Panc1 (cell line): ENCODE measurements around the gene WDR7. TPM values are rescaled to one million over a fixed set of nuclear protein-coding genes. Genes with fewer than 3 reads are reported as not detected.

Experiments used
- ATAC-seq: fragments of 200-7000 bp; cut with Tn5 transposase; 2 replicates; pipeline ENCODE4 v1.9.1; 2020; ENCODE audit warnings: mild to moderate bottlenecking, moderate library complexity
- BruUV-seq: library from RNA; stranded (reverse); fragments of 400-500 nt; replicated peaks from 2 replicates; lab custom pipeline; 2021; lab: Mats Ljungman, UMichigan
- CTCF ChIA-PET: fragments of 300-600 bp; sonication (Branson Sonifier 250); formaldehyde crosslinking; loops from one replicate; lab custom pipeline; 2022; ENCODE audit warnings: antibody characterized with exemption; lab: Charles Lee
- POLR2A ChIA-PET: fragments of 300-600 bp; sonication (Branson Sonifier 250); formaldehyde crosslinking; loops from one replicate; lab custom pipeline; 2022; ENCODE audit warnings: antibody characterized with exemption; lab: Charles Lee
- DNase-seq: peaks from one replicate; pipeline ENCODE4 v3.0.0-alpha.2; 2010; ENCODE audit warnings: low read depth, low spot score
- H3K27ac ChIP-seq: 2 replicates; pipeline ENCODE4 v1.5.1; 2011; ENCODE audit warnings: mild to moderate bottlenecking, low read length, inconsistent platforms
- H3K27me3 ChIP-seq: fragments of 200-500 bp; sonication (Bioruptor generic); 2 replicates; pipeline ENCODE4 v1.6.0; 2014; ENCODE audit warnings: low read length, inconsistent platforms; ENCODE audit not compliant: control insufficient read depth, insufficient read depth
- H3K36me3 ChIP-seq: fragments of 200-500 bp; sonication (Bioruptor generic); 2 replicates; pipeline ENCODE4 v1.5.1; 2014; ENCODE audit warnings: inconsistent platforms, mild to moderate bottlenecking, low read length, moderate library complexity; ENCODE audit not compliant: control insufficient read depth, insufficient read depth
- H3K4me1 ChIP-seq: 2 replicates; pipeline ENCODE4 v1.5.1; 2011; ENCODE audit warnings: inconsistent platforms, mild to moderate bottlenecking, low read length, moderate library complexity; ENCODE audit not compliant: control insufficient read depth, insufficient read depth
- H3K4me3 ChIP-seq, 2 experiments: 2 replicates each; pipeline ENCODE4 v1.5.1; 2011 to 2012; ENCODE audit warnings: low read depth in 2 of 2, low read length in 2 of 2, mild to moderate bottlenecking in 2 of 2, inconsistent platforms in 1 of 2, moderate library complexity in 1 of 2
- H3K9me3 ChIP-seq: fragments of 200-500 bp; sonication (Bioruptor generic); 2 replicates; pipeline ENCODE4 v1.5.1; 2014; ENCODE audit warnings: low read depth, mild to moderate bottlenecking, inconsistent platforms, low read length, moderate library complexity; ENCODE audit not compliant: control insufficient read depth, insufficient read depth
- CTCF ChIP-seq: fragments of 450-650 bp; IDR thresholded peaks from 2 replicates; pipeline ENCODE4 v1.5.1; 2017; ENCODE audit warnings: mild to moderate bottlenecking
- POLR2AphosphoS5 ChIP-seq: IDR thresholded peaks from 2 replicates; pipeline ENCODE4 v1.6.1; 2012; ENCODE audit warnings: mild to moderate bottlenecking, low read depth, low read length, moderate library complexity
- REST ChIP-seq, 2 experiments: IDR thresholded peaks; 2 replicates each; pipeline ENCODE4 v1.6.1; 2011 to 2012; ENCODE audit warnings: low read depth in 2 of 2, control low read depth in 1 of 2, low read length in 1 of 2, mild to moderate bottlenecking in 1 of 2, moderate library complexity in 1 of 2; ENCODE audit not compliant: insufficient read depth in 1 of 2
- SIN3A ChIP-seq: IDR thresholded peaks from 2 replicates; pipeline ENCODE4 v1.6.1; 2012; ENCODE audit warnings: low read depth, mild to moderate bottlenecking, low read length, moderate library complexity, borderline replicate concordance; ENCODE audit not compliant: insufficient read depth
- TCF7L2 ChIP-seq: IDR thresholded peaks from 2 replicates; pipeline ENCODE4 v1.6.1; 2011; ENCODE audit warnings: mild to moderate bottlenecking, low read depth, low read length, inconsistent platforms
- in situ Hi-C: cut with HindIII; loops from 2 replicates; pipeline ENCODE4 v1.10.0; 2016; ENCODE audit warnings: low sequenced_read_pairs, low pct_unique_long_range_greater_than_20kb
- intact Hi-C: fragments of 100-400 bp; cut with micrococcal nuclease; formaldehyde crosslinking; loops from one replicate; pipeline ENCODE4 v1.10.0; 2022; ENCODE audit not compliant: unreplicated experiment
- total RNA-seq: library from RNA; stranded (reverse); gene quantifications from one replicate; pipeline ENCODE4 v1.2.1, GENCODE V29; 2021; ENCODE audit not compliant: unreplicated experiment

Gene WDR7
- total RNA-seq, 1 experiment from 2014 or later, result 12.3 TPM

- Histone ChIP-seq H3K27ac (no peak overlapping the region), H3K4me1 (peaks cover 4% of the 10 kb centered on the region; the same call in 1 of the 2 replicates), H3K9me3 (no peaks in the 10 kb centered on the region), H3K36me3 (peaks cover 2% of the 10 kb centered on the region), H3K27me3 (no peaks in the 10 kb centered on the region), H3K4me3 (no peak overlapping the region)
- ATAC-seq, result no peak
- no peak for DNase-seq
- POLR2A ChIA-PET, result no interaction called here
- CTCF ChIA-PET, result no interaction called here
- intact Hi-C loops (no loop called here), in situ Hi-C loops (no loop called here)
- TF ChIP-seq POLR2AphosphoS5, result no peak
- no peak for TF ChIP-seq SIN3A
- TF ChIP-seq TCF7L2, result no peak
- TF ChIP-seq REST (IDR thresholded peaks at IDR 0.05; ENCODE audit: insufficient read depth in 1 of 2, low read depth in 2 of 2, low read length in 1 of 2), result no peak
- TF ChIP-seq CTCF, result no peak
- BruUV-seq, result no TSS peak
Observed at GRCh38 chr18:56632070-56633022, 18.8 kb upstream of the WDR7 start.

- intact Hi-C loops, result no loop called here
- no peak overlapping the region for H3K27ac ChIP-seq
- in situ Hi-C loops, result no loop called here
- CTCF ChIA-PET, result no interaction called here
- H3K9me3 ChIP-seq, result no peaks in the 10 kb centered on the region
- no peak for ATAC-seq
- H3K36me3 ChIP-seq, result peaks cover 9% of the 10 kb centered on the region
- peaks cover 8% of the 10 kb centered on the region; the same call in 1 of the 2 replicates for H3K4me1 ChIP-seq
- POLR2A ChIA-PET, result no interaction called here
- no peak overlapping the region for H3K4me3 ChIP-seq
- no peak for TF ChIP-seq SIN3A
- no peak for TF ChIP-seq TCF7L2
- TF ChIP-seq POLR2AphosphoS5, result no peak
- no peak for TF ChIP-seq CTCF
- TF ChIP-seq REST (IDR thresholded peaks at IDR 0.05; ENCODE audit: insufficient read depth in 1 of 2, low read depth in 2 of 2, low read length in 1 of 2), result no peak
- no peak for DNase-seq
- no TSS peak for BruUV-seq
- H3K27me3 ChIP-seq, result no peaks in the 10 kb centered on the region
Observed at GRCh38 chr18:56635007-56635406, 16.2 kb upstream of the WDR7 start.
